Measurements from ENCODE around the gene FAM114A2. TPM values are rescaled to one million over a fixed set of nuclear protein-coding genes. Genes with fewer than 3 reads are reported as not detected.

FAM114A2 gene
- total and polyA plus RNA-seq, 2 donors = 14.1 to 38.3 TPM

DNA sequence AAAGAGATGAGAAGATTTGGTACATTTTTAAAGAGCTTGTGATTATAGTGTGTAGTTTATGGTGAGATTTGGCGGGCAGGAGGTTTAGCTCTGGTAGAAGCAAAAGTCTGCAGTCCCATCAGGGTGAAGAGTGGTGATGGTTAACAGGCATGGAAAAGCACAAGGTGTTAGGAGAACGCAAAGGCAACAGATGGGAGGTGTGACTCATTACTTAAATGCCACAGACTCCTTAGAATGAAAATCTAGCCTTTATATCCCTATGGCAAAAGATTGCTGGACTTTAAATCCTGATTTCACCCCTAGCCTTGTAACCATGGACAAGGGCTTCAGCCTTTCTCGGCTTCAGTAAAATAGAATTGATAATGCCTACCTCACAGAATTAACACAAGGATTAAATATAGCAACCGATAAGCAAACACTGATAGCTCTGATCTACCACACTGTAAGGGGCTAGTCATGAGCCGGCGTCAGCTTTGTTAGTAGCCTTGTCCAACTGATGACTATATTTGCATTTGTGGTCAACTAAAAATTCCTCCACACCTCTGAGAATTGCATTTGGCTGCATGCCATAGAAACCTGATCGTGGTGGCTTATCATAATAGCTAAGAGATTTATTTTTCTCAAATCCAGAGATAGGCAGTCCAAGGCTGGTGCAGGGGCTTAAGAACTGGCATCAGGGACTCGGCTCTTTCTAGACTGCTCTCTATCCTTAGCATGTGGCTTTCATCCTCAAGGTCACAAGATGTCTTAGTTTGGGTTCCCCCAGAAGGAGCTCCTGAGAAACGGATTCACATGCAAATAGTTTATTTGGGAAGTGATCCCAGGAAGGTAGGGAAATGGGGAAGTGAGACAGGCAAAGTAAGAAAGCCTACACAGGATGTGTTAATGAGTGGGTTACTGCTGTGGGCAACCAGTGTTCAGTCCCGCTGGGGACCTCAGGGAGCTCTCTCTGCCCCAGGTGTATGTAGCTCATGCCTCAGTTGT, 19.6 kb upstream of the FAM114A2 start:
- 80% methylated on average over 10 of the region's 10 CpGs for WGBS
- no peak overlapping the region for H3K27ac ChIP-seq (ENCODE audit: low read depth in 1 of 2, low read length in 1 of 2)
- H3K36me3 ChIP-seq (ENCODE audit: control insufficient read depth in 2 of 2, insufficient read depth in 2 of 2, low read length in 1 of 2) = peaks cover 5 to 20% of the 10 kb centered on the region in 2 donors
- H3K9me3 ChIP-seq (ENCODE audit: control insufficient read depth in 2 of 2, insufficient read depth in 1 of 2, low read length in 1 of 2) = no peaks in the 10 kb centered on the region
- no peaks in the 10 kb centered on the region for H3K27me3 ChIP-seq (ENCODE audit: control insufficient read depth in 2 of 2, insufficient read depth in 1 of 2, low read length in 1 of 2)
- peaks cover 5 to 11% of the 10 kb centered on the region in 2 donors for H3K4me1 ChIP-seq (ENCODE audit: control insufficient read depth in 2 of 2, insufficient read depth in 2 of 2, low read length in 2 of 2)
- H3K4me3 ChIP-seq (ENCODE audit: low read length in 2 of 2) = no peak overlapping the region
- DNase-seq (ENCODE audit: low read depth in 6 of 9, low spot score in 9 of 9) = peak in 1 of 9 donors; percentile 18

DNA sequence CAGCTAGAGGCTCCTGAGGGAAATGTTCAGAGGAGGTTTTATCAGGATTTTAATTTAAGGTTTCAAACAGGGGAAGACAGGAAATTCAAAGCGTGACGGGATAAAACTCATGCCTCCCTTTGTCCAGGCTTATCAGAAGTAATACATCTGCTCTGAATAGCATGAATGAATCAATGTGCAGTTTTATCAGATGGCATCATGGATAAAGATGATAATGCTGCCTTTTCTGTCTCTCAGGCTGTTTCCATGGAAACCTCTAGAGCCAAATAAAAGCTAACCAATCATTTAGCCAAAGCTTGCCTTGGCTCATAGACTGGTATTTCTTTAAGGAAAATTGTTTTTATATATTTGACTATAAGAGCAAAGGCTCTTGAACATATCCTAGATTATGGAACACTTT, 16.5 kb upstream of the FAM114A2 start:
- 97% methylated on average over 2 of the region's 2 CpGs for WGBS
- H3K27ac ChIP-seq (ENCODE audit: low read depth in 1 of 2, low read length in 1 of 2) = no peak overlapping the region
- no peaks in the 10 kb centered on the region for H3K9me3 ChIP-seq (ENCODE audit: control insufficient read depth in 2 of 2, insufficient read depth in 1 of 2, low read length in 1 of 2)
- H3K4me3 ChIP-seq (ENCODE audit: low read length in 2 of 2) = no peak overlapping the region
- no peaks in the 10 kb centered on the region for H3K27me3 ChIP-seq (ENCODE audit: control insufficient read depth in 2 of 2, insufficient read depth in 1 of 2, low read length in 1 of 2)
- DNase-seq (ENCODE audit: low read depth in 6 of 9, low spot score in 9 of 9) = no peak
- peaks cover 5 to 11% of the 10 kb centered on the region in 2 donors for H3K4me1 ChIP-seq (ENCODE audit: control insufficient read depth in 2 of 2, insufficient read depth in 2 of 2, low read length in 2 of 2)
- peaks cover 10 to 33% of the 10 kb centered on the region in 2 donors for H3K36me3 ChIP-seq (ENCODE audit: control insufficient read depth in 2 of 2, insufficient read depth in 2 of 2, low read length in 1 of 2)

DNA sequence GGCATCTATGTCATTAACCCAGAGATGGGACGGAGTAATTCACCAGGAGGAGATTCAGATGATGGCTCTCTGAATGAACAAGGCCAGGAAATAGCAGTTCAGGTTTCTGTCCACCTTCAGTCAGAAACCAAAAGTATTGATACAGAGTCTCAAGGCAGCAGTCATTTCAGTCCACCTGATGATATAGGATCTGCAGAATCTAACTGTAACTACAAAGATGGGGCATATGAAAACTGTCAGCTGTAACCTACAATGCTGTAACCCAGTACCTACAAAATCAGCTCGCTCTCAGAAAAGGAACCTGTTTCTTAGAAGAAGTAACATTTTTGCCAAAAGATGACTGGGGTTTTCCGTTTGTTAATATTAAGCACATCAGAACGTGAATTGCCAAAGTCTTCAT, 14.8 kb upstream of the FAM114A2 start:
- DNase-seq (ENCODE audit: low read depth in 6 of 9, low spot score in 9 of 9) = no peak
- Histone ChIP-seq H3K4me3 (ENCODE audit: low read length in 2 of 2) (no peak overlapping the region), H3K36me3 (ENCODE audit: control insufficient read depth in 2 of 2, insufficient read depth in 2 of 2, low read length in 1 of 2) (peaks cover 10 to 33% of the 10 kb centered on the region in 2 donors), H3K9me3 (ENCODE audit: control insufficient read depth in 2 of 2, insufficient read depth in 1 of 2, low read length in 1 of 2) (no peaks in the 10 kb centered on the region), H3K4me1 (ENCODE audit: control insufficient read depth in 2 of 2, insufficient read depth in 2 of 2, low read length in 2 of 2) (peaks cover under 1 to 2% of the 10 kb centered on the region in 2 donors), H3K27ac (ENCODE audit: low read depth in 1 of 2, low read length in 1 of 2) (no peak overlapping the region), H3K27me3 (ENCODE audit: control insufficient read depth in 2 of 2, insufficient read depth in 1 of 2, low read length in 1 of 2) (no peaks in the 10 kb centered on the region)
- WGBS = 97% methylated on average over 4 of the region's 4 CpGs

DNA sequence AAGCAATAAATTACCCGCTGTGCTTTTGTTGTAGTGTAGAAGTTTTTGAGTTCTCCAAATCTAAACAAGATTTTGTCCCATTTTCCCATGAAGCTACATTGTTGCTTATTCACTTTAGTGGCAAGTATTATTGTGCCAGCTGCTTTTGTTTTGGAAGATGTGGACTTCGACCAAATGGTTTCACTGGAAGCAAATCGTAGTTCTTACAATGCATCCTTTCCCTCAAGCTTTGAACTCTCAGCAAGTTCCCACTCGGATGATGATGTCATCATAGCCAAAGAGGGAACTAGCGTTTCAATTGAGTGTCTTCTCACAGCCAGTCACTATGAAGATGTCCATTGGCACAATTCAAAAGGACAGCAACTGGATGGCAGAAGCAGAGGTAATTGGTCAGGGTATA, 10.9 kb upstream of the FAM114A2 start:
- no peaks in the 10 kb centered on the region for H3K4me1 ChIP-seq (ENCODE audit: control insufficient read depth in 2 of 2, insufficient read depth in 2 of 2, low read length in 2 of 2)
- WGBS = 98% methylated on average over 5 of the region's 5 CpGs
- no peak for DNase-seq (ENCODE audit: low read depth in 6 of 9, low spot score in 9 of 9)
- peaks cover 10 to 26% of the 10 kb centered on the region in 2 donors for H3K36me3 ChIP-seq (ENCODE audit: control insufficient read depth in 2 of 2, insufficient read depth in 2 of 2, low read length in 1 of 2)
- H3K4me3 ChIP-seq (ENCODE audit: low read length in 2 of 2) = no peak overlapping the region
- H3K9me3 ChIP-seq (ENCODE audit: control insufficient read depth in 2 of 2, insufficient read depth in 1 of 2, low read length in 1 of 2) = no peaks in the 10 kb centered on the region
- H3K27ac ChIP-seq (ENCODE audit: low read depth in 1 of 2, low read length in 1 of 2) = no peak overlapping the region
- no peaks in the 10 kb centered on the region for H3K27me3 ChIP-seq (ENCODE audit: control insufficient read depth in 2 of 2, insufficient read depth in 1 of 2, low read length in 1 of 2)

DNA sequence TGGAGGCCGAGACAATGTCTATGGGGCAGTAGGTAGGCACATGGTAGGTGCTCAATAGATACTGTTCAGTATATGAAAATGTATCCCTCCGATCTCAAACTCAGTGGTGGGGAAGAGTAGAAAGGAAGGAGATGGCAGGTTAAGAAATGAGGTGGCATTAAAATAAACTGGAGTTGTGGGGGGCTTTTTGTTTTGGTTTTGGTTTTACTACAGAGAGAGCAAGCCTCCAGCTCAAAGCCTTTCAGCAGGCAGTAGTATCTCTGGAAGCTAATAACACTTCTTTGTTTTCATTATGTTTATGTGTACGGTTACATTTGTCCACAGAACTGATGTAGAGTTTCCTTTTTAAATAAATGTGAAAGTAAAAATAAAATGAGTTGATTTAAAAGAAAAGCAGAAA, 8.6 kb upstream of the FAM114A2 start:
- Histone ChIP-seq H3K4me1 (ENCODE audit: control insufficient read depth in 2 of 2, insufficient read depth in 2 of 2, low read length in 2 of 2) (no peaks in the 10 kb centered on the region), H3K9me3 (ENCODE audit: control insufficient read depth in 2 of 2, insufficient read depth in 1 of 2, low read length in 1 of 2) (no peaks in the 10 kb centered on the region), H3K27me3 (ENCODE audit: control insufficient read depth in 2 of 2, insufficient read depth in 1 of 2, low read length in 1 of 2) (no peaks in the 10 kb centered on the region), H3K27ac (ENCODE audit: low read depth in 1 of 2, low read length in 1 of 2) (no peak overlapping the region), H3K36me3 (ENCODE audit: control insufficient read depth in 2 of 2, insufficient read depth in 2 of 2, low read length in 1 of 2) (peaks cover 0 to 8% of the 10 kb centered on the region in 2 donors), H3K4me3 (ENCODE audit: low read length in 2 of 2) (no peak overlapping the region)
- DNase-seq (ENCODE audit: low read depth in 6 of 9, low spot score in 9 of 9) = no peak
- 95% methylated on average over 3 of the region's 3 CpGs for WGBS

DNA sequence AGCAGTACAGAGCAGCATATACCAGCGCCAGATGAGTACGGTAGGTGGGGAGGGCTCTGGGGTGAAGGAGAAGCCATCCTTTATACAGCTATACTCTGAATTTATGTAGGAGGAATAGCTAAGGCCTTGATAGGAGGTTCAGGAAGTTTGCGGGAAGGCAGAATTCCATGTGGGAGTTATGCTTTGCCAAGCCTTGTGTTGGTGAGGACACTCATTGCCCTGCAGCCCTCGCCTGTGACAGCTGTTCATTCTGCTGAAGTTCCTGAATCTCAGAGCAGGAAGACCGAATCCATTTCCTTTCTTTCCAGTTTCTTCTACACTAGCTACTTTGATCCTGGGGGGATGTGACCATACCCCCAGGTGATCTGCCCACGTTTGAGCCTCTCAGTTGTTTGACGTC, 7.8 kb upstream of the FAM114A2 start:
- H3K4me1 ChIP-seq (ENCODE audit: control insufficient read depth in 2 of 2, insufficient read depth in 2 of 2, low read length in 2 of 2) = no peaks in the 10 kb centered on the region

DNA sequence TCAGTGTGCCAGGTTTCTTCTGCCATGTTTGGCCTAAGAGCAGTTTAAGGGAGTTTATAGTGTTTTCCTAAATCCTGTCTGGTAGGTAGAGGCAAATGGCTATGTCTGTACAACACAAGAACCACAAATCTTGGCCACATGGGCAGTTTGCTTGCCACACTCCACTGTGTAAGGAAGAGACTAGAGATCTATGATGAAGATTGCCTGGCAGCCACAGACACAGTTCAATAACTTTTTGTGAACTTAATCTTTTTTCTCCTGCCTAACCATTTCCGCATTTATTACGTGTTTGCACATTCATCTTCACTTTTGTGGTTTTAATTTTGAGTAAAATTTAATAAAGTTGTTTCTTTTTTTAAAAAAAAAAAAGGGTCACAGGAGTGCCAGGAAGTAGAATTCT, 5.9 kb upstream of the FAM114A2 start:
- H3K36me3 ChIP-seq (ENCODE audit: control insufficient read depth in 2 of 2, insufficient read depth in 2 of 2, low read length in 1 of 2) = no peaks in the 10 kb centered on the region
- H3K4me1 ChIP-seq (ENCODE audit: control insufficient read depth in 2 of 2, insufficient read depth in 2 of 2, low read length in 2 of 2) = no peaks in the 10 kb centered on the region
- WGBS = 92% methylated on average over 2 of the region's 2 CpGs
- no peaks in the 10 kb centered on the region for H3K9me3 ChIP-seq (ENCODE audit: control insufficient read depth in 2 of 2, insufficient read depth in 1 of 2, low read length in 1 of 2)
- DNase-seq (ENCODE audit: low read depth in 6 of 9, low spot score in 9 of 9) = no peak
- H3K4me3 ChIP-seq (ENCODE audit: low read length in 2 of 2) = no peak overlapping the region
- no peak overlapping the region for H3K27ac ChIP-seq (ENCODE audit: low read depth in 1 of 2, low read length in 1 of 2)
- H3K27me3 ChIP-seq (ENCODE audit: control insufficient read depth in 2 of 2, insufficient read depth in 1 of 2, low read length in 1 of 2) = no peaks in the 10 kb centered on the region

More for the DNA sequence above, 7.8 kb upstream of the FAM114A2 start:
- Histone ChIP-seq H3K27ac (ENCODE audit: low read depth in 1 of 2, low read length in 1 of 2) (no peak overlapping the region), H3K27me3 (ENCODE audit: control insufficient read depth in 2 of 2, insufficient read depth in 1 of 2, low read length in 1 of 2) (no peaks in the 10 kb centered on the region), H3K36me3 (ENCODE audit: control insufficient read depth in 2 of 2, insufficient read depth in 2 of 2, low read length in 1 of 2) (peaks cover 0 to 5% of the 10 kb centered on the region in 2 donors), H3K4me3 (ENCODE audit: low read length in 2 of 2) (no peak overlapping the region), H3K9me3 (ENCODE audit: control insufficient read depth in 2 of 2, insufficient read depth in 1 of 2, low read length in 1 of 2) (no peaks in the 10 kb centered on the region)
- WGBS = 96% methylated on average over 7 of the region's 7 CpGs
- DNase-seq (ENCODE audit: low read depth in 6 of 9, low spot score in 9 of 9) = no peak

DNA sequence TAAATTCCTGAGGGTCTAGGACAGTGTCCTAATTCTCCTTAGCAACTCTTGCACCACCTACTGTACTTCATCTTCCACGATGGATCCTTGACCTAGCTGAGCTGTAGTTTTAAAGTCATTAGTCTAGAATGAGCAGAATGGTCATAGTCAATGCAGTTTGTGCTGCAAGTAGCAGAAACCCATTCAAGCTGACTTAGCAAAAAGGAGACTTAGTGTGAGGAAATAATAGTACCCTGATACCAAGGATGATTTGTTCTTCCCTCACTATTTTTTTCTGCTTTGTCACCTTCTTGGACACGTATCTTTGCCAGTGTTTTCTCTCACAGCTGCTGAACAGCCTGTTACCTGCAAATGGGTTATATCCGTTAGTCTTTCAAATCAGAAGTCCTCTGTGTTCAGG, 5.4 kb upstream of the FAM114A2 start:
- Histone ChIP-seq H3K4me3 (ENCODE audit: low read length in 2 of 2) (no peak overlapping the region), H3K27me3 (ENCODE audit: control insufficient read depth in 2 of 2, insufficient read depth in 1 of 2, low read length in 1 of 2) (no peaks in the 10 kb centered on the region), H3K9me3 (ENCODE audit: control insufficient read depth in 2 of 2, insufficient read depth in 1 of 2, low read length in 1 of 2) (no peaks in the 10 kb centered on the region), H3K36me3 (ENCODE audit: control insufficient read depth in 2 of 2, insufficient read depth in 2 of 2, low read length in 1 of 2) (no peaks in the 10 kb centered on the region), H3K27ac (ENCODE audit: low read depth in 1 of 2, low read length in 1 of 2) (no peak overlapping the region), H3K4me1 (ENCODE audit: control insufficient read depth in 2 of 2, insufficient read depth in 2 of 2, low read length in 2 of 2) (no peaks in the 10 kb centered on the region)
- DNase-seq (ENCODE audit: low read depth in 6 of 9, low spot score in 9 of 9) = no peak
- 98% methylated on average over 3 of the region's 3 CpGs for WGBS

DNA sequence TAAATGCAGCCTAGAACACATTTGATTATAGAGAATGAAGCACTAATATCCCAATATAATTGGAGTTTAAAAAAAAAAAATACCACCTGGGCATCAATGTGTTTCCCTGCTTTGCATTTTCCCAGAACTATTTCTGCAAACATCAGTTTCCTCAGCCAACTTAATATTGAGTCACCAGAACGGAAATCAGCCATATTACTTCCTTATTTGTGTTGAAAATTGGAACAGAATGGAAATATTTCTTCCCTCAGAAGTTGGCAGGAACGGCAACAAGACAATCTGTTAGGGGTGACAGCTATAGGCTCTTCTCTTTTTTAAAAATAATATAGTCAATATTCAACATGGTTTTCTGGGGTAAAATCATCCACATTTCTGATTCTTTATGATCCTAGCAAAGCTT, 4.1 kb upstream of the FAM114A2 start:
- WGBS = 82% methylated on average over 2 of the region's 2 CpGs
- no peaks in the 10 kb centered on the region for H3K36me3 ChIP-seq (ENCODE audit: control insufficient read depth in 2 of 2, insufficient read depth in 2 of 2, low read length in 1 of 2)
- no peak overlapping the region for H3K4me3 ChIP-seq (ENCODE audit: low read length in 2 of 2)
- H3K4me1 ChIP-seq (ENCODE audit: control insufficient read depth in 2 of 2, insufficient read depth in 2 of 2, low read length in 2 of 2) = no peaks in the 10 kb centered on the region
- no peak for DNase-seq (ENCODE audit: low read depth in 6 of 9, low spot score in 9 of 9)
- H3K9me3 ChIP-seq (ENCODE audit: control insufficient read depth in 2 of 2, insufficient read depth in 1 of 2, low read length in 1 of 2) = no peaks in the 10 kb centered on the region
- no peaks in the 10 kb centered on the region for H3K27me3 ChIP-seq (ENCODE audit: control insufficient read depth in 2 of 2, insufficient read depth in 1 of 2, low read length in 1 of 2)
- H3K27ac ChIP-seq (ENCODE audit: low read depth in 1 of 2, low read length in 1 of 2) = no peak overlapping the region

All from thymus (tissue), 11 donors.